A673 (cell line): Measurements from ENCODE around the gene INPP4B.

ENCODE experiments used
- CTCF ChIP-seq: fragments of 300-800, 200-600 bp; sonication (generic); conservative IDR thresholded peaks from 2 replicates; pipeline ENCODE4 v1.5.1; 2017; ENCODE audit warnings: low read depth, mild to moderate bottlenecking, antibody characterized with exemption, low read length, moderate library complexity, mixed read lengths
- EZH2 ChIP-seq: fragments of 200-600 bp; sonication (generic); IDR thresholded peaks from 2 replicates; pipeline ENCODE4 v1.6.1; 2017; ENCODE audit warnings: borderline replicate concordance, low read depth, mild to moderate bottlenecking, mixed read lengths, antibody characterized with exemption, low read length; ENCODE audit not compliant: poor library complexity, severe bottlenecking

DNA sequence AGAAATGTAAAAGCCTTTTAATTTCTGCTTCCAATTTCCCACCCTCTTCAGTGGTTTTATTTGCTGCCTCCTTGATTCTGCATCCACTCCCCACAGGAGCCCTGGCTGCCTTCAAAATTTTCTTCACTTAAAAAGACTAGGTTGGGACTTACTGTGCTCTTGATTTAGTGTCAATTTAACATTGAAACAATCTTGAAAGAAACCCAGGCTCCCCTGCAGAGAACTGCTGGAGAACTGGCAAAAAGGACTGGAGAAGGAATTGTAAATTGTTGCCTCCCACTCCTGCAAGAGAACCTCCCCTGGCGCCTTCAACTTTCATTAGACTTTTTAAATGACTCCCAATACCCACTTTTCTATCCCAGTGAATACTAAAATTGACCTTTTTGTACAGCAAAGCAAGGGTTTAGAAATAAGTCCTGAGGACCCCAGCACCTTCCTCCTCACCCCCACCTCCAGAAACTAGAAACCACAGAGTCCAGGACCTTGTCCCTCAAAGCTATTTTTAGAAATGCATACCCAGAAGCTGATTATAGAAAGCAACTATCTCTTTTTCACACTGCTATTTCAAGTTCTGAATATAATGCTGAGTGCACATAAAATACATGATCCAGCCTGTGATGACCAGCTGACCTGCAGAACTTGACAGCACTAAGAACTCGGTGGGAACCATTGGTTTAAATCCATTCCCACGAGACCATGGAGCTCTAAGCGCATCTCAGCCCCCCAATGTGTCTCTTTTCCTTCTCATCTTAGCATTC lies 155.5 kb downstream of the INPP4B start:
- no peak for TF ChIP-seq CTCF
- TF ChIP-seq EZH2: no peak
